GM18508 (cell line): Measurements from ENCODE around the gene DCHS2.

Experiments used
- ATAC-seq: cut with Tn5 transposase; IDR thresholded peaks from one replicate; pipeline ENCODE4 v1.9.1; 2021; ENCODE audit warnings: moderate number of reproducible peaks; ENCODE audit not compliant: insufficient read depth, unreplicated experiment

DCHS2 gene

DNA sequence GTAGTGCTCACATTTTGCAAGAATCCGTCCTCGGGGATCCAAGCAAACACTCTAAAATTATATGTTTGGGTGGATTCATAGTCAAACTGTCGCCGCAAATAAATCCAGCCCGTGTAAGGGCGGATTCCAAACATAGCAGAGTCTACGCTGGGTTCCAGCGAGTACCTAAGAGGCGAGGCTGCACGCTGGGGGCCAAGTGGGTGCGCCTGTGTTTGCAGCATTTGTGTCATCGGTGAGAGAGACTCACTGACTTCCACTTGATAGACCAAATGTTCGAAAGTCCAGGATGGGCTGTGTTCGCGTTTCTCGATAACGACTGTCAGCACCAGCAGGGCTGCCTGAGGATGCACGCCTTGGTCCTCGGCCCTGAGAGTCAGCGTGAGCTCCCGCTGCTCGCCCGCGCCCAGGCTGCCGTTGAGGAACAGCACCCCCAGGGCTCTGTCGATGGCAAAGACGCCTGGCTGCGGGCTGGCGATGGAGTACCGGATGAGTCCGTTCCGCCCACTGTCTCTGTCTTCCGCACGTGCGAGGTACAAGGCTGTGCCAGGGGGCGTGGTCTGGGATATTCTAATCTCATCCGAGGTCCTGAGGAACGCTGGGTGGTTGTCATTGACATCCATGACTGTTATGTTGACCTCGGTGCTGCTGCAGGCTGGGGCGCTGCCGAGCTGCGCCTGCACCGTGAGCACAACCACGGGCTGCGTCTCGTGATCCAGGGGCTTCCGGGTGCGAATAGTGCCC, 158.7 kb downstream of the DCHS2 start:
- no peak for ATAC-seq

DNA sequence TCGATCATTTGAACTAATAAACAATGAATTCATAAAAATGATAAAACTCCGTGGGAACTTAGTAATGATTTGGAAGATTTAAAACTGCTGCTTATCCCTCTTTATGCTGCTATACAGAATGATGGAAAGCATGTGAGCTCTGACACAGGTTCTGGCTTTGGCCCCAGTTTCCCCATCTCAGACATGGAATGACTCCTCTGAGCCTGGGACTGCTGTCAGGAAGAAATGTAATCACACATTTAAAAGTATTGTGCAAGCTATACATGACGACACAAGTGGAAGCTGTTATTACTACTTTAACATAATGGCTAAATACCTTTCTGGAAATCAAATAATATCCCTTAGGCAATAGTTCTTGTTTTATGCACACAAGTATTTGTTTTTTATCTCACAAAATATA, 161.7 kb downstream of the DCHS2 start:
- no peak for ATAC-seq

DNA sequence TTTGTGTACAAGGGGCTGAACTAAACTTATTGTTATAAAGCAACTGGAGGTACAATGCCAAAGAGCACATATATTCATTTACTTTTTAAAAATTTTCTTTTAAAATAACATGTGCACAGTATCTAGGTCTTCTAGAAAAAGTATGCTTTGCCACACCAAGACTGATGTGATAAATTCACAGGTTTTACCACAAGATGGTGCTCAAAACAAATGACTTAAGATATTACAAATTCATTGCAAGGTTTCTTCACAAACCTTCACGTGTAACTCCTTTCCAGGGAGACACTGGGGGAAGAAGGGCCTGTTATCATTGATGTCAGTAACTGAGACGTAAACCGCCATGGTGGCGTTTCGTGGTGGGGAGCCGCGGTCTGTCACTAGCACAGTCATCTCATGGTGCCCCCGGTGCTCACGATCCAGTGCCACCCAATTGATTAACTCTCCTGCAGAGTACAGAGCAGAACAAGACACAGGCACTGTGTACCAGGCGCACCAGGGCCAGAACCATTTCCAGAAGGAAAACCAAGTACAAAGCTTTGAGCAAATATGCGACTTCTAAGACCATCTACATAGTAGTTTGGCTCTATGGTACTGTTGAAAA, 162.2 kb downstream of the DCHS2 start:
- no peak for ATAC-seq

DNA sequence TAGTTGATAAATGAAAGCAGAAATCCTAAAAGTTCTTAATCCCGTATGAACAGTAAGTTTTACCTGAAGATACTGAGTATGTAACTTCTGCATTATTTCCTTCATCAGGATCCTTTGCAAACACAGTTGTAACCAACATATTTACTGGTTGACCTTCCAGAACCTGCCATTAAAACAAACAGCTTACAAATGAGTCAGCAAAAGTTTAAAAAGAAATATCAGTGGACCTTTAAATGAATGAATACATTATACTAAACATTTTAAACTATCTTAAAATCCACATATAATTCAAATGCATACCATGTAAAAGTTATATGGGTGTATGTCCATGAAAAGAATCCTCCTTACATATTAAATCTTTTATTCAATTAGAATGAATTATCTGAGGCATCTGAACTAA, 163.6 kb downstream of the DCHS2 start:
- ATAC-seq, result no peak

DNA sequence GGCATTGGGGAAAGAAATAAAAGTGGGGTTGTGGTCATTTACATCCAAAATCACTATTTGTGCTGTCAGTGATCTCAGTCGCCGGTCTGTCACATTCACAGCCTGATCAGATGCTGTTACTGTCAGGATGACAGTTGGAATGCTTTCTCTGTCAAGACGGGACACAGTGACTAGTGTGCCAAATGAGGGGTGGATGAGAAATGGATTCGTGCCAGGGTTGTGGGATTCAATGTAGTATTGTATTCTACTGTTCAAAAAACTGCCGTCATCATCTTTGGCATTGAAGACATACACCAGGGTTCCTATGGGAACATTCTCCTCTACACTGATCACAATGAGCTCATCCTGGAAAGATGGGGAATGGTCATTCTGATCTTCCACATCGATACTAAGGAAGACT, 171.1 kb downstream of the DCHS2 start:
- ATAC-seq, result no peak

DNA sequence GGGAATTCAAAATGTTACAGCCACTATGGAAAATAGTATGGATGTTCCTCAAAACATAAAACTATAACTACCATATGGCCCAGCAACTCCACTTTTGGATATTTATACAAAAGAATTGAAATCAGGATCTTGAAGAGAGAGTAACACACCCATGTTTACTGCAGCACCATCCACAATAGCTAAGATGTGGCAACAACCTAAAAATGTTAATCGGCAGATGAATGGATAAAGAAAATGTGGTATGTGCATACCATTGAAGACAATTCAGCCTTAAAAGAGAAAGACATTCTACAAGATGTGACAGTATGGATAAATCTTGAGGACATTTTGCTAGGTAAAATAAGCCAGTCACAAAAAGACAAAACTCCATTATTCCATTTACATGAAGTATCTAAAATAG, 171.9 kb downstream of the DCHS2 start:
- ATAC-seq, result no peak

DNA sequence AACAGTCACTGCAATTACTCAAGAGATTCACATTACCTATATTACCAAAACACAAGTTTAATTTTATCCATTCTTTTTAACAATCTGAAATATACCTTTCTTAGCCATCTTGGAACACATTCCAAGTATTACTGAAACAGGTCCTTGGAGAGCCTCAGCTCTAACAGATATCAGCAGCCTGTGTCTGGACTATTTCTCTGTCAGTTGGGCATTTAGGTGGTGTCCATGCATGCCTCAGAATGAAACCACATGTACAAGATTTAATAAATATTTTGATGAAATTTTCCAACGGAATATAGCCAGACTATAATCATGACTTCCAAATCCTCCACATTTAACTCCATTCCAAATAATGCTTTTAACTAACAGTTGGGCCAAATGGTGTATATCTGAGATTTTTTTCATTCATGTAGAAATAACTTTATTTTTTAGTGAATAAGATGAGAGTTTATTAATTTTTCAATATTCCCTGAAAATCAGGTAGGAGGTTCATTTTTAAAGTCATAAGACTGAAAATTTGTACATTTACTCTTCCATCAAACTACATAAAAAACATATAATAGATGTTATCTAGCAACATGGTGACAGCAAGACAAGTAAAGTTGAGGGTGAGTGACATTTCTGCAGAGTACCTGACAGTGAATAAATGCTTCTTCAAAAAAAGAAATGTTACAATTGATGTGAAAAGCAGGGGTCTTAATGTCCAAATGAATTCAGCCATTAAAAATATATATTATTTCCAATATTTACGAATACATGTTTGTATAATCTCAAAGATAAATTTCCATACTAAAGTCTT, 174.2 kb downstream of the DCHS2 start:
- ATAC-seq, result no peak

DNA sequence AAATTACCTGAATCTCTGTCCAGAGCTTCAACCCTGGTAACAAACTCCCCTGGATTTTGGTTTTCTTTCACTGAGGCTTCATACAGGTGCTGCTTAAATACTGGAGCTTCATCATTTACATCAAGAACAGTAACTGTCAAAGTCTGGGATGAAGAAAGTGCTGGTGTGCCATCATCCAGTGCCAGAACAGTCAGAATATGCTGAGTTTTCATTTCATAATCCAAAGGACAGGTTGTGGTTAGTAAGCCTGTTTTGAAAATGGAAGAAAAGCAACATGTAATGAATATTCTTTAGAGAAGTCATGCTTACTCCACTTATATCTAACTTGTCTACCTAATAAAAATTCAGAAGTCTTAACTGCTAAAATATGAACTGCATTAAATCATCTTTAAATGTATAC, 175.9 kb downstream of the DCHS2 start:
- ATAC-seq, result no peak

DNA sequence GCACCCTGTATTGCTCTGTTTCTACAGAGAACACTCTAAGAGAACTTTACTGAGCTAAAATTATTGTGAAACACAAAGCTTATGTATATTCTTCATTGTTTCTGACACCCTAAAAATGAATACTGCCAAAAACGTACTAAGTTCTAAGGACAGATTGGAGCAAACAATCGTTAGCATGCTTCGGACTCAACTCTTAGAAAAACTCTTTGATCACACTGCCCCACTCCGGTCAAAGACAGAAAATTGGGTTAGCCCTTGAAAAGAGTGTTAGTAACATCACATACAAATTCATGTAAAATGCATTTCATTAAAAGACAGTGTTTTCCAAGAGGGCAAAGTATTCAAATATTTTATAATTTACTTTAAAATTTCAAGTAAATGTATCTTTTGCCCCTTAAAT, 177.4 kb downstream of the DCHS2 start:
- ATAC-seq, result no peak

DNA sequence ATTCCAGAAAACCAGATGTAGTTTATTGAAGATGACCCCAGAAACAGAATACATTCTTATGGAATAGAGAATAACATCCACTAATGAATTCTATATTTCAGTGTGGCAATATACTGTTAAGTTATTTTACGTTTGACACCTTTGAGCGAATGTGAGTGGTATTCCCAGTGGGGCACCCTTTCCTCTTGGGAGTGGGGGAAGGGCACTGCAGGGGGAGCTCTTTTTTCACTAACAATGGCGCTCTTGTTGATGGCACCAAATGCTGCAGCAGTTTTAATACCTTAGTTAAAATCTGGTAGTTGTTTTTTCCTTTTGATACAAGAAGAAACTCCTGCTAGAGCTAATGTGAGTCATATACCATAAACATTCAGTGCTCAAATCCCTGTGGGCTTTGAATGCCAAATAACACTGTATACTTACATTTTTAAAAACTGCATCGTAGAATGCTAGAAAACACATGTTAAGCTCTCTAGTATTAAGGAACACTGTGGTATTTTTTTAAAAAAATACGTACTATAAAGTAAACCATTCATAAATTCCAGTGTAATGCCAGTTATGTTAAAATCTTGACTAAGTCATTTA, 178.5 kb downstream of the DCHS2 start:
- no peak for ATAC-seq

DNA sequence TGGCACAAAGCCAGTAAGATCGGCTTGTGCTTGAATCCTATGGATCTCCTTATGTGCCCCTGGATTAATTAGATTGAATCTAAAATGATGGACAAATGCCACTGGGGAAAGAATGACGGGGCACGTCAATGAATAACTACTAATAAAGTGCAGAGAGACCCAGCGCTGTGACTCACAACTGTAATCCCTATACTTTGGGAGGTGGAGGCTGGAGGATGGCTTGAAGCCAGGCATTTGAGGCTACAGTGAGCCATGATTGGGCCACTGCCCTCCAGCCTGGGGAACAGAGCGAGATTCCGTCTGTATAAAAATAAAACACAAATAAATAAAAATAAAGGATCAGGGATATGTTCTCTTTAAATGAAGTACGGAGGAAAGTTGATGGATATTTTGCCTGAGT, 179.4 kb downstream of the DCHS2 start:
- no peak for ATAC-seq

DNA sequence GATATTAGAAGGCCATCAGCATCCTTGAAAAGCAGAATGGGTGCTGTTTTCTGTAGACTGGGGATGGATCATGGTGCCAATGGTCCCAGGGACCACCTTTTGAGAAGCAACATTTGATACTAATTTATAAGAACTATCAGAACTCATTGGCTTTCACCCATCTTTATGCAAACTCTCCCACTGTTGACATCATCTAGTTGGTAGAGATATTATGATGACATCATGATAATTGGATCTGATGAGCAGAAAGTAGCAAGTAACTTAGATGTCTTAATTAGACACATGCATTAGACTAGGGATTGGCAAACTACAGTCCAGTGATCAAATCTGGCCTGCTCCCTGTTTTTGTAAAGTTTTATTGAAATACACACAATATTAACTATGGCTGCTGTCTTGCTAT, 181.0 kb downstream of the DCHS2 start:
- no peak for ATAC-seq

DNA sequence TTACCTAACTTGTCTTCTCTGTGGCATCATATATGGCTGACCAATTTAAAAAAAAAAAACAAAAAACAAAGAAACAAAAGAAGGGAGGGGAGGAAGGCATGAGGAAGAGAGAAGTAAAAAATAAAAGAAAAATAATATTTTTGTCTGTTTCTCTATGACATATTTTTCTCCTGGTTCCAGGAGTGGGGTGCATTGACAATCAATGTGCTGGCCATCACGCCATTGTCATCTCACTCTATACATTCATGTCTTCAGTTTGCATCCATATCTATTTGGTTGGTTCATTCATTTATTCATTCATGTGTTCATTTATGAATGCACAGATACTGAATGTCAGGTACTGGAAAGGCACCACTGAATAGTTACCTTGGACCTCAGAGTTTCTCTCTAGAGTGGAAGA, 183.4 kb downstream of the DCHS2 start:
- no peak for ATAC-seq

DNA sequence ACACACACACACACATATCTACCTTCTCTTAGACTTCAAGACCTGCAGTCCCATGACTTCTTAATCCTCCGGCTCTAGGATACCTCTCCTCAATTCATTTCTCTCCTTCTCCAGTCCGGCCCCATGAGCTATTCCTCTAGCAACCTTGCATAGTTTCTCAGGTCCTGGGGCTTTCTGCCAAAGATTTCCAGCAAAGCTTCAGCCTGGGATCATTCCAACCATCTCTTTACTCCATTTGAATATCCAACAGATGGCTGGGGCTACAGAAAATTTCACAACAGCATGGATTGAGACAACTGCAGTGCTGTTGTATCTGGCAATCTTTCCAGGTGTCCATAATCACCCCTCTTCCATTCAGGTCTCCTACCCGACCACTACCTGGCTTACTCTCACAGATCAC, 184.1 kb downstream of the DCHS2 start:
- ATAC-seq, result no peak

DNA sequence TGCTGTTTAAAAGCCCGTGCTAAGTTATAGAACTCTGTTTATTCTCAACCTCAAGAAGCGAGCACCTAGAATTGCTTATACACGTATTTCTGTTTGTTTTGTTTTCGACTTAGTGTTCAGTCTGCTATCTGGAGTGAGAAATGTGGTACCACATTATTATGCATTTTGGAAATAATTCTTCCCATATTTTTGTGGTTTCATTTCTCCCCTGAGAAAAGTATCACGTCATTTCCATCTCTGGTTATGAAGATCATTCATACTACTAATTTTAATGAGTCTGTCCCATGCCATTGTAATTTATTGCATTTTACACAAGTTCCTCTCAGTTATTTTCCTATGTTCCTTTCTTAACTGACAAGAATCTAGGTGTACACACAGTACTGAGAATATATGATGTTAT, 186.0 kb downstream of the DCHS2 start:
- ATAC-seq, result no peak

DNA sequence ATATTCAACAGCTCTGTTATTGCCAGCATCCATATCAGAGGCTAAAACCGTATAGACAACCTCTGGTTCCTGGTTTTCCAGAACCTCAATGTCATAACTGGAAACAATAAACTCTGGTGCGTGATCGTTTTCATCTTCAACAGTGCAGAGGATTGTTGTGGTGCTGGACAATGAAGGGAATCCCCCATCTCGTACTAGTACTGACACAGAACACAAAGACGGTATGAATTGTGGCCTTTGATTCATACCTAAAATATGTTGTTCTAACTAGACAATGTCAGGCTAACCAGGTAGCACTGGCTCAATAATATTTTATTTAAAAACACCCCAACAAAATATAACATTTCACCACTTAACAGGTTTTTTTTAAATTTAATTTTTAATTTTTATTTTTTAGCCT, 186.9 kb downstream of the DCHS2 start:
- ATAC-seq, result no peak

DNA sequence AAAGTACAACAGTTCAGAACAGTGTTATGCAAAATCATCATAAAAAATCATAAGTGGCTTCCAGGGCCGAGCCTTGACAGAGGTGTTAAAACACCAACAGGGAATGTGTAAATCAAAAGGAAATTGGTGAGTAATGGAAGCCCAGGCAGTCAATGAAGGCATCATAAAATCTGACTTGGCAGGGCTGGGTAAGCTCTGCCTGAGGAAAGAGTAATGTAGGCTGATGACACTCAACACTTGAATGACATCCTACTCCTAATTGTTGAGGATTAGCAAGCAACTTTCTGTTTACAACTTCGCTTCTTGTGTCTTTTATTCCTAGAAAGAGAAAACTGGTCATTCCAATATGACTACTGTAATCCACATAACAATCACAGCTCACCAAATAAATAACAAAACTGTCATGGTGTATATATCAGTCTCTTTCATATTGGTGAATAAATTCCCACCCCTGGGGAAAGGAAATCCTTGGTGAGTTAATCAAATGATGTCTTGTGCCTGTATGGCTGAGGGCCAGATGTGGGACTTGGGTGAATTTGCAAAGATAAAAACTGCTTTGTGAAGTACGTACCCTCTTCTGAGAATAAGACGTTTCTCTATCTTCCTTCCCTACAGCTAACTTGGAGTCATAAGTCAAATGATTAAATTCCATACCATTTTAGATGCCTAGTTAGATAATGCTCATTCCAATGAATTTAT, 196.8 kb downstream of the DCHS2 start:
- no peak for ATAC-seq

DNA sequence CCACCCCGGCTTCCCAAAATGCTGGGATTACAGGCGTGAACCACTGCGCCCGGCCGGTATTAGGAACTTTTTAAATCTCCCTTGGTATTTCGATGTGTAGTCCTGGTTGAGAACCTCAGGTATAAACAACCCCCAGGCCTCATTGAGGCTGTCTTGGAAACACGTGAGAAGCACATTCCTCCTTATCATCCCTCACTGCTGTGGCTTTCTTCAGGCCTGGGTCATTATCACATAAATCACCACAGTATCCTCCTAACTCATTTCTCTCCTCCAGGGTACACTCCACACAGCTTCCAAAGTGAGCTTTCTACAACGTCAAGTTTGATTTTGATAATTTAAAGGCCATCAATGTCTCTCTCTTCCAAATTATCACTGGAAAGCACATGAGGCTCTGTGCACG, 198.2 kb downstream of the DCHS2 start:
- ATAC-seq, result no peak

DNA sequence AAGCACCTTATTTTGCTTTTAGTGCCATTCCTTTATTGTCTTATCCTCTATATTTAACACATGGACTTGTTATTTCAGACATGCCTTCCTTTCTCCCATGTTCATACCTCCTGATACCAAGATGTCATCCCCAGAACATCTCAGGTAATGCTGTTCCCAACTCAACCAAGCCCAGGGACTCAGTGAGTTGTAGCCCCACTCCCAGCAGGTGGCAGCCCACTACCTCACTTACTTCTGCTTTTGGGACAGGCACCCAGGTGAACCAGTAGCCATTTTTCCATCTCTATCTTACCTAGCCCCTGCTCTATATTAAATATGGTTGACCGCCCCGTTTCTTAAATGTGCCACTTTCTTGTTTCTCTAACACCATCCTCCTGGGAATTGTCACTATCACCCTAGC, 199.0 kb downstream of the DCHS2 start:
- ATAC-seq, result no peak

DNA sequence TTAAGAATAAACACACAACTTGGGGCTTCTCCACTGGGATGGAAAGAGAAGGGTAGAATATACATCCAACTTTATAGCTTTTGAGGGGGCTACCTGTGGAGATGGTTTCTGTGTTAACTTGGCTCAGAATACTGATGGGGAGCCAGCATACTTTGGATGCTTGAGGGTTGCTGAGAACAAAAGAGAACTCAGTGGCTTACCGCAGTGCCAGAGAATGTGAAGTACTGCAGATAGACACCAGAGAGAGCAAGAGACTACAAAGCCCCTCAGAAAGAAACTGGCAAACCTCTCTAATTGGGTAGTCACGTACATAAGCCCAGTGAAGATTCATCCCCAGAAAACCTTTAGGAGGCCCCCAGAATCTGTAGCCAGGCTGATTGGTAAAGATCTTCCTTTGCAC, 214.4 kb downstream of the DCHS2 start:
- ATAC-seq, result no peak

DNA sequence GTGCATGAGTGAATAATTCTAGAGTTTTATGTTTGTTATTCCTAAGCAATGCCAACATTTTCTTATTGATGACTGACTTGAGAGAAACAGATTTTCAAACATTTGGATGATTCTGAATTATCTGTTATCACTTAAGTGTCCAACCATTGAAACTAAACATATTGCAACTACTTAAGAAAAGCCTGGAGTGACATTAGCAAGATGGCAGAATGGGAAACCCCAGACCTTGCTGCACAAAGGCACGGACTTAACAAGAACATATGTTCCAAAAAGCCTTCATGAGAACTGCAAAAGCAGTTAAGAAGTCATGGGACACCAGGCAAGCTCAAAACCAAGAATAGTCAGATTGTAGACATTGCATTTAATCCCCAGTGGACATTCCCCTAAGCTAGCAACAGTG, 215.1 kb downstream of the DCHS2 start:
- ATAC-seq, result no peak
